ENCODE data around the gene LTF. TPM values are rescaled to one million over a fixed set of nuclear protein-coding genes. Genes with fewer than 3 reads are reported as not detected.
"Not testable (repeated sequence)": the region's sequence is repeated elsewhere in the genome, so short reads cannot be mapped to it uniquely, and the experiment has no call there.

Gene LTF
- polyA plus RNA-seq, 3 donors, result 2.2 to 3.6 (median 3.3) TPM

GRCh38 chr3:46442576-46443530 lies 21.9 kb downstream of the LTF start:
- DNase-seq, result no peak

DNA sequence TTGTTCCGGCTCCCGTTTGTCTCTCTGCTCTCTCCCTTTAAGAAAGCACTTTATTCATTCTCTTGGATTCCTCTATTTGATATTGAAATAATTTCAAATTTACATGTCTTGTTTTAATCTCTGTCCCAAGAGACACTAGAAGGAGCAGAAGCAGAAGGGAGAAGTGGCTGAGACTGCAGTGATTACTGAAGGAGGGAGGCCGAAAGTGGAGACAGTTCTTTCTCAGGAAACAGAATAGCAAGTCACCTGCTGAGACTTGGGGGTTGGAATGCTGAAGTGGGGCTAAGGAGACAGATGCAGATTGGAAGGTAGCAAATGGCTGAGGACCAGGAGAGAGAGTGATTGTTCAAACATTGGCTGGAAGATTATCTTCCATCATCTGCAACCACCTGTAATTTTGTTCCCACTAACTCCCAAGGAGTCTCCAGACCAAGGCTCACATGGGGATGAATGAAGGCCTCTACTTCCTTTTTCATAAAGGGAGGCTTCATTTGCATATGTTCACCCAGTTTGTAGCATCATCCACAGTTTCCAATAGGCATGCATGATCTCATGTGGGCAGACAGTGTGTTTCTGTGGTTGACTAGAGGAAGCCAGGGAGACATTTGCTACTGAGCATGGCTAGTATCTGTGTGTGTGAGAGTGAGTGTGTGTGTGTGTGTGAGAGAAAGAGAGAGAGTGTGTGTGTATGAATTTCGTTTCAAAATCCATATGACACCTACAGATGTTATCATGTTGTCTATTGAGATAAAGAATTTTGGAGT lies 24.0 kb downstream of the LTF start:
- no peak for DNase-seq

DNA sequence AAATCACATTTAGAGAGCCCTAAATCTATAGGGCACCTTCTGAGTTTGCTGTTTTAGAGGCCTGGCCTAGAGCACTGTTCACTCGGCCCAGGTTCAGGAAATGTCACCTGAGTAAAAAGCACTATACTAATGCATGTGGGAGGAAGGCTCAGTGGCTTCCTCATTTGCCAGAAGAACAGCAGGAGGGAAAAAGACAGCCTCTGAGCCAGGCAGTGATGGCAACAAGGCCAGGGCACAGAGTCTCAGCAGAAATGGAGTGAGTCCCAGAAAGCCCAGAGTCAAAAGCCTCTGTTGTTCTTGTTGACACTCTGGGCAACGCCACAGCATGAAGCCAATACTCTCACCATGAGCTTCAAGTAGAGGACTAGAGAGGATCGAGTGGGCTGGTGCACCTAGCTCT lies 25.9 kb downstream of the LTF start:
- no peak for DNase-seq

GRCh38 chr3:46435081-46435726 lies 29.5 kb downstream of the LTF start:
- no peak for DNase-seq

DNA sequence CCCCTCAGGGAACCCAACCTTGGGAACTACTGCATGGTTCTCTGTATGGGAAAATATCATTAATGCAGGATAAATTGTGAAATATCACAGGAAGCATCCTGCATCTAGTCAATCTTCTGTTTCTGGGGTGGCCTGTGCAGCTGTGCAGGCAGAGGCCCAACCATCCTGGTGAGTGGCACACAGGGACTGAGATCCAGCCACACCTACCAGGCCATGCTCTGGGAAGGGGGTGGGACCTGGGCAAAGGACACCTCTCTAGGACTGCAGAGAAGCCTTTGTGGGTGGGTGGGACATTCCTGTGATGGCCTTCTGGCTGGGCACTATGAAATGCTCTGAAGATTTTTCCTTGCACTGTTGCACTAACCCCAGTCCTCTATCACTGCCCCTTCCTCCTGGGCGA lies 30.9 kb downstream of the LTF start:
- DNase-seq, result no peak

DNA sequence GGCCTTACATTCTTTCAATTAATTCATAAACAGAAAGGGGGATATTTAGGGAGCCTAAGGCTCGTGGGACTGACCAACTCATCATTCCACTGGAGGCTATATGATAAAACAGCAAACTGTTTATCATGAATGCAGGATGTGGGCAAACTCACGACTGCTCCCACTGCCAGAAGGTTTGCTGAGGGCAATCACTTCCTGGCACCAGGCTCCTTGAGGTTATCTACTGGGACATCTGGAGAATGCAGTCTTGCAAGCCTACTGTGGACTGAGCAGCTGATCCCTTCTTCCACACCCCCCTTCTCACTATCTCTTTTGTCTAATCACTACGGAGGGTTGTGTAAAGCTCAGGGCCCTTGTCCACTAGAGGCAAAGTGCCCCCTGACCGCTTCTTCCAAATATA lies 31.6 kb downstream of the LTF start:
- not testable (repeated sequence) for DNase-seq

- not testable (repeated sequence) for DNase-seq
Measured at GRCh38 chr3:46431905-46432304, 32.8 kb downstream of the LTF start.

- not testable (repeated sequence) for DNase-seq
Measured at GRCh38 chr3:46430879-46431278, 33.8 kb downstream of the LTF start.

- no peak for DNase-seq
Measured at GRCh38 chr3:46429671-46430070, 35.0 kb downstream of the LTF start.

DNA sequence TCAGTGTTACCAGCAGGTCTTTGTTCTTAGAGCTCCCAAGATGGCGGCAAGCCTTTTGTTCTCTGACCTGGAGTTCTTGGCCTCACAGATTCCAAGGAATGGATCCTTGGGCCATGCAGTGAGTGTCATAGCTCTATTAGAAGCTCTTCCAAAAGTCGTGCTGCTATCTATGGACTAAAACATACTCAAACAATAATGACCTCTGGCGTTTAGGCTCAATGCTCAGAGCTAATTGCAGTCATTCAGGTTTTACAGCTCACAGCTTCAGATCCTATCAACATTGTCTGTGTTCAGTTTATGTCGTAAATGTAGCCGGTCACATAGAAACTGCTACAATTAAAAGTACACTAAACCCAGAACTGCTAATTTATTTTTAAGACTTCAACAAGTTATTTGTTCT lies 35.5 kb downstream of the LTF start:
- no peak for DNase-seq

DNA sequence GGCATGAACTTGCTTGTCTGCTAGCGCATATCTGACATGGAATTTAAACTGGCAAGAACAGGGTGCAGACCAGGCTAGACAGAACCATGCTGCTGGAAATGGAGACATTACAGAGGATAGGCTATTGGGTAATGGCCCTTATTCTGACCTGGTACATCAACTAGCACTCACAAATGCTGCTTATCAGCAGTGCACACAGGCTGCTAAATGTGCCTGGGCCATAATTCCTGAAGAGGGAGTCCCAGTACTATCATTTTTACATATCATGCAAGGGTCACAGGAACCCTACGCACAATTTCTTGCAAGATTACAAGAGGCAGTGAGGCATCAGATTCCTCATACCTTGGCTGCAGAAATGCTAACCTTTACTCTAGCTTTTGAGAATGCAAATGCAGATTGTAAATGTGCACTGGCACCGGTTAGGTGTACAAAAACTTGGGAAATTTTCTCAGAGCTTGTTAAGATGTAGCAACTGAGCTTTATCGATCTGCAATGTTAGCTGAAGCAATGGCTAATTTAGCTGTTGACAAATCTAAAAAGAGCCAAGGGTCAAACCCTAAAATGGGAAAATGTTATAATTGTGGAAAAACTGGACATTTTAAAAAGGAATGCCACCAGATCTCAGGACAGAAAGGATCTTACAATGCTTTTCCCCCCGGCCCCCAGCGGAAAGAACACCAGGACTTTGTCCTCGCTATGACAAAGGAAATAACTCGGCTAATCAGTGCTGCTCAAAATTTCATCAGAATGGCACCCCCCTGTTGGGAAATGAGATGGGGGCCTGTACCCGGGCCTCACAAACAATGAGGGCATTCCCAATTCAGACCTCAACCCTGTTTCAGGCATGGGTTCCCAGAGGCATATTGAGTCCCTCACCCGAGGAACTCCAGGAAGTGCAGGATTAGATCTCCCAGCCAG lies 36.5 kb downstream of the LTF start:
- DNase-seq, result no peak

- DNase-seq, result not testable (repeated sequence)
Measured at GRCh38 chr3:46427404-46427803, 37.3 kb downstream of the LTF start.

DNA sequence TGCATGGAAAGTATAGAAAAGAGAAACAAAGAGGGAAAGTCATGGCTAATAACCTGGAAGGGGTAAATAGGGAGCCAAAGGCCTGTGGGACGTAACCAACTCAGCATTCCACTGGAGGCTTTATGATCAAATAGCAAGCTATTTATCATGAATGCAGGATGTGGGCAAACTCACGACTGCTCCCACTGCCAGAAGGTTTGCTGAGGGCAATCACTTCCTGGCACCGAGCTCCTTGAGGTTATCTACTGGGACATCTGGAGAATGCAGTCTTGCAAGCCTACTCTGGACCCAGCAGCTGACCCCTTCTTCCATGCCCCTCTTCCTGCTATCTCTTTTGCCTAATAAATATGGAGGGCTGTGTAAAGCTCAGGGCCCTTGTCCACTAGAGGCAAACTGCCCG lies 38.2 kb downstream of the LTF start:
- not testable (repeated sequence) for DNase-seq

DNA sequence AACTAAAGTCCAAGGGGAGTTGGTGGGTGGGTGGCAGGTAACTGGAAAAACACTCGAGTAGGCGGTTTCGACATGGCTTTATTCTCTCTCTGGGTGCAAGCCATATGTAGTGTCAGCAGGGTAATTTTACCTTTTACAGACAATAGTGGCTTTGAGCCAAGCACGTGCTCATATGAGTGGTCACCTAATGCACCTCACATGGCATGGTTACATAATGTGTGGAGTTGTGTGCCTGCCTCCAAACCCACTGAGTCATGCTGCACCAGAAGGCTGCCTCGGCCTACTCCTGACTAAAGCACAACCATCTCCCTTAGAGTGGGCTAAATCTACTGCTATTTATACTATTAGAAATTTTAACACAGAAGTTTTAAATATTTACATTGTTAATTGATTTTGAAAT lies 41.1 kb downstream of the LTF start:
- no peak for DNase-seq

DNA sequence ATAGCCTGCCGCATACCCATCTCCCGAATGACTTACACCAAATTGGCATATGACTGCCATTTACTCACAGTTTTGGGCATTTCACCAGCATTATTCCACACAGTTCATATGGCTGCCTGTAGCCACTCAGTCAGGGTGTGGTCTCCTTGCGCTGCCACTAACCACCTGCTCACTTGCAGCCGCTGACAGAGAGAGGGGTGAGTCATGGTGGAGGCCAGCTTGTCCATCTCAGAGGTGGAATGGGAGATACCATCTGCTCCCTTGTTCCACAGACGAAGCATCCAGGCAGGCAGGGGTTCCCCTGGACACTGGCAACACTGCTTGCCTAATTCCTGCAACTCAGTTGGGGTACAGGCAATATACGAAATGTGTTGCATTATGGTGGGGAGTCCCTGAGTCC lies 42.1 kb downstream of the LTF start:
- no peak for DNase-seq

DNA sequence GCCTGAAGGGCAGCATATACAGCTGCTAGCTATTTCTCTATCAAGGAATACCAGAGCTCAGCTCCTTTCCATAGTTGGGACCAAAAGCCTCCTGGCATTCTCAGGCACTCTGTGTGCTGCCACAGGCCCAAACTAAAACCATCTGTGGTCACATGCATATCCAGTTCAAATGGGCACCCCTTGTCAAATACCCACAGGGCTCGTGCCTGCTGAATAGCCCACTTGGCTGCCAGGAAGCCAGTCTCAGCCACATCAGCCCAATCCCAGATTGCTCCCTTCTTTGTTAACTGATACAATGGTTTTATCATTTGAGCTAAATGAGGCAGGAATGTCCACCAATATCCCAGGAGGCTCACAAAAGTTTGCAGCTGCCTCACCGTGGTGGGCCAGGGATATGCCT lies 43.8 kb downstream of the LTF start:
- DNase-seq, result no peak

DNA sequence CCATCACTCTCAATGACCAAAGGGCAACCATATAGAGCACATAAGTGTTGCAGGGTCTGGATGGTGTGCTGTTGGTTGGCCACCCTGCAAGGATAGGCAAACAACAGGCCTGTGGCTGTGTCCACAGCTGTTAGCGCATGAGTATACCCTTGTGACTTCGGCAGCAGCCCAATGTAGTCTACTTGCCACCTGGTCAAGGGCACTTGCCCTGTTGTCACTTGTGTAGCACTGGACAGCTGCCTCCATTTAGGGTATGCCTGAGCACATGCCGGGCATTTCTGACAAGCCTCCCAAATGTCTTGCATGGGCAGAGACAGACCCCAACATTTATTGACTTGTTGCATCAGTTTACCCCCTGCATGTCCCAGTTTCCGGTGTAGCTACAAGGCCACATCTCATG lies 44.9 kb downstream of the LTF start:
- no peak for DNase-seq

DNA sequence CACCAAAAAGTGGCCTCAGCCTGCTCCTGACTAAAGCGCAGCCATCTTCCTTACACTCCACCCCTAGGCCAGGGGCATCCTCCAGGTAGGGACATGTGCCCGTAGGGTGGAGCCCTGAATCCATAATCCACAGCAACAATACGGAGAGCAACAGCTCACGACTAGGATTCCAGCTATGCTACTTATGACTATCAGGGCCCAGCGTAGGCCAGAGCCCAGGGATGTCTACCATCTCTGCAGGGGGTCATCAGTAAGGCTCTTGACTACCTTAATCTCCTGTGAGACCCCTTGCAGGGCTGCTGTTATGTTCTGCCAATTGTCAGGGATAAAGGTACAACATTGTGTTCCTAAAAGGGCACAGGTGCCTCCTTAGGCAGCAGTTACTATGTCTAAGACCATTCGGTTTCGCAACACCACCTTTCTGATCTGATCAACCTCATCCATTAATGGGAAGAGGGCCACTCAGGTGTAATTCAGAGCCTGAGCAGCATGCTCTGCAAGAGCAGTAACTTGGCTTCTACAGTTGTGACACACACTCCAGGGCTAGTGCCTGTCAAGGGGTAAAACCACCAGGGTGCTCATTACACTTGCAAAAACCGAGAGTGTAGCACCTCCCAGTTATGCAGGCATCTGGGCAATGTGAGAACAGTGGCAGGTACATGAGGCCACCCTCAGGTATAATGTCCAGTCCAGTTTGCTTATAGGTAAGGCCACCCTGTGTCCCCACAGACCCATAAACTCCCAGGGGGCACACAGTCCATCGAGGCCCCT lies 46.7 kb downstream of the LTF start:
- no peak for DNase-seq

DNA sequence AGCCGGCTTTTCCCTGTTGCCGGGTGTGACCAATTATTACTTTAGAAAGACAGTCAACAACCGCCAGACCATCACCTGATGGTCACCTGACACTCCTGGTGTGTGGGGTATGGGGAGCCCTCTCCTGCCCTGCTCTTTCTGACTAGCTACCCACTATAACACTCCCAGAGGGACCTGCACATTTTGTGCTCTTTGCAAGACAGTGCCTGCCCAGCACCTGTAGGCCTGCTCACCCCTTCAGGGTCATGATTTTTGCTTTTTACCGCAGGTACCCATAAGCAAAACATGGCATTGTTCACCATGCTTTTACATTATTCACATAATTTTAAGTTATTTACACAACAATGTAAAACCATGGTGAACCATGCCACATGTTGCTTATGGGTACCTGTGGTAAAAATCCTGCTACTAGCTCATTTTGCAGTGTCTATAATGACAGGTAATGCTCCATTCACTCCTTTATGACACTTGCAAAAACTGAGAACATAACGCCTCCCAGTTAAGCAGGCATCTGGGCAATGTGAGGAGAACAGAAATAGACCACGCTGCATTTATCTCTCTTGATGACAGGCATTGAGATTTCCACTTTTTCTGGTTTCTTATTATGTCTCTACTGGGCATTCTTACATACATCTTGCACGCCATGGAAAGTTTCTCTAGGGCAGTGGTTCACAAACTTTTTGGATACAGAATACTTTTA lies 47.7 kb downstream of the LTF start:
- no peak for DNase-seq

Measured in renal pelvis (tissue), 4 donors.